Measurements from ENCODE around the gene GUCA2A. TPM values are rescaled to one million over a fixed set of nuclear protein-coding genes. Genes with fewer than 3 reads are reported as not detected.

The GUCA2A gene
- polyA plus RNA-seq, 2 donors = not detected

DNA sequence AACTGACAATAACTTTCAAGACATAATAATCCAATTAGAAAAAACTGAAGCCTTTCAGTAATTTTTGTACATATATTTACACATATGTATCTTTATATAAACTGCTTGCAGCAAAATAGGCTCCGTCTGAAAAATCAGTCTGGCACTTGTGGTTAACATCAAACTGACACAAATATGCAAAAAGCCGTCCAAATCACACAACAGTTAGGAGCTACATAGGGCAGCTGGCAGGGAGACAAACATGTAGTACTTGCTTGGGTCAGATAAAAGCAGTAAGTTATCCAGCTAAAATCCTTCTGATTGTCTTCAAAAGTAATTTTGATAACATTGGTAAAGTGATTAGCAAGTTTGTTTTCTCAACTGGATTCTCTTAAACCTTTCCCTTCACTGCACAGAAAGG, 14.7 kb upstream of the GUCA2A start:
- no peak overlapping the region for H3K4me3 ChIP-seq (ENCODE audit: low read depth in 1 of 2, low read length in 2 of 2)
- H3K9me3 ChIP-seq (ENCODE audit: control insufficient read depth in 2 of 2, insufficient read depth in 1 of 2, low read depth in 1 of 2, low read length in 1 of 2) = no peaks in the 10 kb centered on the region
- peaks cover 6 to 8% of the 10 kb centered on the region in 2 donors for H3K36me3 ChIP-seq (ENCODE audit: control insufficient read depth in 2 of 2, insufficient read depth in 2 of 2, low read length in 1 of 2)
- no peaks in the 10 kb centered on the region for H3K27me3 ChIP-seq (ENCODE audit: control insufficient read depth in 1 of 2, insufficient read depth in 2 of 2, low read length in 2 of 2)
- WGBS, 2 donors = 17 to 31% methylated on average over 2 of the region's 2 CpGs
- no peaks in the 10 kb centered on the region for H3K4me1 ChIP-seq (ENCODE audit: control insufficient read depth in 2 of 2, insufficient read depth in 2 of 2, low read length in 1 of 2)
- no peak overlapping the region for H3K27ac ChIP-seq (ENCODE audit: low read depth in 2 of 2, low read length in 1 of 2)

DNA sequence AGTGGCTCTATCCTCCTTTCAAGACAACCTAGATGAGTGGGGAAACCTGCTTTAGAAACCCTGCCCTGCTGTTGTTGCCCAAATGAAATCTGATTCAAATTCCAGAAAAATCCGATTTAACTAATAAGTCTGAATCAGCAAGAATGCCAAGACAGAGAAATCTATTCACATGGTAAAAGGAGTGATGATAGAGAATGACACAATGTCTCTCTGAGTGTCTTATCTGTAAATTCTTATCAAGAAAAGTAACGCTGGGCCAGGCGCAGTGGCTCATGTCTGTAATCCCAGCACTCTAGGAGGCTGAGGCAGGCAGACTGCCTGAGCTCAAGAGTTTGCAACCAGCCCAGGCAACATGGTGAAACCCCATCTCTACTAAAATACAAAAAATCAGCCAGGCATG, 13.7 kb upstream of the GUCA2A start:
- WGBS, 2 donors = 76 to 78% methylated on average over 3 of the region's 3 CpGs
- Histone ChIP-seq H3K4me3 (ENCODE audit: low read depth in 1 of 2, low read length in 2 of 2) (no peak overlapping the region), H3K36me3 (ENCODE audit: control insufficient read depth in 2 of 2, insufficient read depth in 2 of 2, low read length in 1 of 2) (peaks cover 6% of the 10 kb centered on the region in 2 donors), H3K27ac (ENCODE audit: low read depth in 2 of 2, low read length in 1 of 2) (no peak overlapping the region), H3K27me3 (ENCODE audit: control insufficient read depth in 1 of 2, insufficient read depth in 2 of 2, low read length in 2 of 2) (no peaks in the 10 kb centered on the region), H3K4me1 (ENCODE audit: control insufficient read depth in 2 of 2, insufficient read depth in 2 of 2, low read length in 1 of 2) (peaks cover 0 to under 1% of the 10 kb centered on the region in 2 donors), H3K9me3 (ENCODE audit: control insufficient read depth in 2 of 2, insufficient read depth in 1 of 2, low read depth in 1 of 2, low read length in 1 of 2) (no peaks in the 10 kb centered on the region)

- Histone ChIP-seq H3K4me3 (ENCODE audit: low read depth in 1 of 2, low read length in 2 of 2) (no peak overlapping the region), H3K27ac (ENCODE audit: low read depth in 2 of 2, low read length in 1 of 2) (no peak overlapping the region), H3K4me1 (ENCODE audit: control insufficient read depth in 2 of 2, insufficient read depth in 2 of 2, low read length in 1 of 2) (peaks cover 7% of the 10 kb centered on the region in 2 donors), H3K36me3 (ENCODE audit: control insufficient read depth in 2 of 2, insufficient read depth in 2 of 2, low read length in 1 of 2) (peaks cover 6% of the 10 kb centered on the region in 2 donors), H3K27me3 (ENCODE audit: control insufficient read depth in 1 of 2, insufficient read depth in 2 of 2, low read length in 2 of 2) (no peaks in the 10 kb centered on the region), H3K9me3 (ENCODE audit: control insufficient read depth in 2 of 2, insufficient read depth in 1 of 2, low read depth in 1 of 2, low read length in 1 of 2) (no peaks in the 10 kb centered on the region)
- WGBS, 2 donors = 25 to 49% methylated on average over 6 of the region's 6 CpGs
Measured at GRCh38 chr1:42177541-42177981, 13.0 kb upstream of the GUCA2A start.

DNA sequence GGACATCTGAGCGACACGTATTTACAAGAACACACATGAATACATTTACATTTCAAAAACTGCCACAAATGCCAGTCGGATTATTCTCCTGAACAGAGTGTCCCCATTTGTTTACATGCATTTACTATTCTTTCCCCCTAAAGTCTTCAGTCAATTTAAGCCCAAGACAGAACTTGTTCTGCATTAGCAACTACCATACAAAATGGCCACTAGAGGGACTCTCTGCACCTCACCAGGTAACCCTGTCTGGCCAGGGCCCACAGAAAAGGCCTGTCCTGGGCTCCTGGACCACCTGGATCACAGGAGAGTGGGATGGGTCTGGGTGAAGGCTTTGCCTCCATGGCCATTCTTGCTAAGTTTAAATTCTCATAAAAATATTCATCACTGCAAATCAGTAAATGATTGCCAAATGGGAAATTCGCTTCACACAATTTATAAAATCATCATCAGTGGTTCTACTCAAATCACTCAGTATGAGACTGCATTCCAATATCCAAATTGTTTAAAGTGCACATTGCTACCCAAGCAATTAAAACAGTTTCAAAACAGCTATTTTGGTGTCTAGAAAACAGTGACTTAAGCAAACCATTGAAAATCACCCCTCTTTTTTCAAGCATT, 12.5 kb upstream of the GUCA2A start:
- H3K4me3 ChIP-seq (ENCODE audit: low read depth in 1 of 2, low read length in 2 of 2) = no peak overlapping the region
- peaks cover 9 to 12% of the 10 kb centered on the region in 2 donors for H3K4me1 ChIP-seq (ENCODE audit: control insufficient read depth in 2 of 2, insufficient read depth in 2 of 2, low read length in 1 of 2)
- no peaks in the 10 kb centered on the region for H3K9me3 ChIP-seq (ENCODE audit: control insufficient read depth in 2 of 2, insufficient read depth in 1 of 2, low read depth in 1 of 2, low read length in 1 of 2)
- no peak overlapping the region for H3K27ac ChIP-seq (ENCODE audit: low read depth in 2 of 2, low read length in 1 of 2)
- H3K27me3 ChIP-seq (ENCODE audit: control insufficient read depth in 1 of 2, insufficient read depth in 2 of 2, low read length in 2 of 2) = no peaks in the 10 kb centered on the region
- peaks cover 6% of the 10 kb centered on the region in 2 donors for H3K36me3 ChIP-seq (ENCODE audit: control insufficient read depth in 2 of 2, insufficient read depth in 2 of 2, low read length in 1 of 2)
- 58 to 67% methylated on average over 4 of the region's 4 CpGs for WGBS, 2 donors

DNA sequence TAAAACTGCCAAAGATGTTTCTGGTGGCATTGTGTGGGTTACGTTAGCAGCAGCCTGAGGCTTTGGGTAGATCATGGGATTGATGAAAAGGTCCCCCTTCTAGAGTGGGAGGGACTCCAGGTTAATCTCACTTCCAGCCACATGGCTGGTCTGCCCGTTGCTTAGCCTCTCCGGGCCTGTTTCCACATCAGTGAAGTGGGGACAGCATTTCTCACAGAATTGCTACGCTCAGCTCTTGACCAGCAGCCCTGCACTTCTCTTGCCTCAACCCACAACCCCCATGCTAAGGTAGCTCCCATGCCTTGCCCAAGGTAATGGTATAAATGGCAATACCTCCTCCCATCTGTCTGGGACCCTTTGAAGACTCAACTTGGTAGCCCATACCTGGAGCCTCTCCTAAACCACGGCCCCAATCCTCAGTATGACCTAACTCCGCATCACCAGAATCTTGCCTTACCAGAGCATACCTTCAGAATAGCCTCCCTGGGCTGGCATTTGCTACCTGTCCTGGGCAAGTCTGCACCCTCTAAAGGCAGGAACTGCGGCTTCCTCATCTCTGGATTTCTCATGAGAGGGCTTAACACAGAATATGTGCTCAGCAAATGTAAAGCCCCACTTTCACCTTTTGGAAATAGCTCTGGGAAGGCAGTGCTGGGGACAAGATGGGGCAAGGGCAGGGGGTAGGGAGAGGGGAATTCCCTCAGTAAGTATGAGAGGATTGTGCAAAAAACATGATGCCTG, 10.9 kb upstream of the GUCA2A start:
- H3K4me1 ChIP-seq (ENCODE audit: control insufficient read depth in 2 of 2, insufficient read depth in 2 of 2, low read length in 1 of 2) = peaks cover 9 to 21% of the 10 kb centered on the region in 2 donors
- 73 to 86% methylated on average over 7 of the region's 7 CpGs for WGBS, 2 donors
- H3K36me3 ChIP-seq (ENCODE audit: control insufficient read depth in 2 of 2, insufficient read depth in 2 of 2, low read length in 1 of 2) = peaks cover 2 to 4% of the 10 kb centered on the region in 2 donors
- H3K27ac ChIP-seq (ENCODE audit: low read depth in 2 of 2, low read length in 1 of 2) = no peak overlapping the region
- no peak overlapping the region for H3K4me3 ChIP-seq (ENCODE audit: low read depth in 1 of 2, low read length in 2 of 2)
- no peaks in the 10 kb centered on the region for H3K9me3 ChIP-seq (ENCODE audit: control insufficient read depth in 2 of 2, insufficient read depth in 1 of 2, low read depth in 1 of 2, low read length in 1 of 2)
- H3K27me3 ChIP-seq (ENCODE audit: control insufficient read depth in 1 of 2, insufficient read depth in 2 of 2, low read length in 2 of 2) = no peaks in the 10 kb centered on the region

- H3K27ac ChIP-seq (ENCODE audit: low read depth in 2 of 2, low read length in 1 of 2) = peak overlapping the region; percentile 58 to 65
- no peaks in the 10 kb centered on the region for H3K36me3 ChIP-seq (ENCODE audit: control insufficient read depth in 2 of 2, insufficient read depth in 2 of 2, low read length in 1 of 2)
- no peaks in the 10 kb centered on the region for H3K9me3 ChIP-seq (ENCODE audit: control insufficient read depth in 2 of 2, insufficient read depth in 1 of 2, low read depth in 1 of 2, low read length in 1 of 2)
- H3K27me3 ChIP-seq (ENCODE audit: control insufficient read depth in 1 of 2, insufficient read depth in 2 of 2, low read length in 2 of 2) = no peaks in the 10 kb centered on the region
- 44 to 58% methylated on average over 8 of the region's 8 CpGs for WGBS, 2 donors
- H3K4me1 ChIP-seq (ENCODE audit: control insufficient read depth in 2 of 2, insufficient read depth in 2 of 2, low read length in 1 of 2) = peaks cover 9 to 21% of the 10 kb centered on the region in 2 donors
- no peak overlapping the region for H3K4me3 ChIP-seq (ENCODE audit: low read depth in 1 of 2, low read length in 2 of 2)
Measured at GRCh38 chr1:42173961-42174735, 9.6 kb upstream of the GUCA2A start.

GRCh38 chr1:42173155-42173933, 8.8 kb upstream of the GUCA2A start:
- Histone ChIP-seq H3K36me3 (ENCODE audit: control insufficient read depth in 2 of 2, insufficient read depth in 2 of 2, low read length in 1 of 2) (no peaks in the 10 kb centered on the region), H3K27ac (ENCODE audit: low read depth in 2 of 2, low read length in 1 of 2) (peak overlapping the region; percentile 65 to 88), H3K4me1 (ENCODE audit: control insufficient read depth in 2 of 2, insufficient read depth in 2 of 2, low read length in 1 of 2) (peaks cover 9 to 21% of the 10 kb centered on the region in 2 donors), H3K4me3 (ENCODE audit: low read depth in 1 of 2, low read length in 2 of 2) (no peak overlapping the region), H3K9me3 (ENCODE audit: control insufficient read depth in 2 of 2, insufficient read depth in 1 of 2, low read depth in 1 of 2, low read length in 1 of 2) (no peaks in the 10 kb centered on the region), H3K27me3 (ENCODE audit: control insufficient read depth in 1 of 2, insufficient read depth in 2 of 2, low read length in 2 of 2) (no peaks in the 10 kb centered on the region)
- WGBS, 2 donors = 25 to 28% methylated on average over 9 of the region's 9 CpGs

DNA sequence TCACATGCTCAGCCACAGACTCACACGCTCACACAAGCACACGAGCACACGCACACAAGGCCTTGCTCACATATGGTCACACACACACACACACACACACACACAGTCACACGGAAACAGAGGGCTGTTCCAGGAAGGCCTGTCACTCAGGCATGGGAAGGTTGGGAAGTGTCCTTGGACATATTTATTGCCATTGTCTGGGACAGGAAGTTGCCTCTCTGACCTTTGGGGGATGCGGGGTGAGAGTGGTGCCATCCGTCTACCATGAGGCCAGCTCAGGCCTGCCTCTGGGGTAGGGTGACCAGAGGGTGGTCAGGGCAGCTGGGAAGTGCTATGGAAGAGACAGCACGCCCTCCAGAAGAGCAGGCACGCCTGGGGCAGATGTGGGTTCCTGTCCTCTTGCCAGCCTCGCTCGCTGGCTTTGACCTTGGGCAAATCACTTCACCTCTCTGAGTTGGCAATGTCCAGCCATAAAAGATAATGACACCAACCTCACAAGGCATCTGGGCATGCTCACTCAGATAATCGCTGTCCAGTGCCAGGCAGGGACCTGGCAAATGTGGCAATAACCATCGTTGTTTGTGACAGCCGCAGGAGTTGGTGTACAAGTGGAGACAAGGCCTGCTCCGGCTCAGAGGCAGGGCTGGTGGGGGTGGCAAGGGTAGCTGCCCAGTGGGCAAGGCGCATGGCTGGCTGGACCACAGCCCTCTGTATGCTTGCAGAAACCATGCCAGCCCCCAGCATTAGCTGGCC, 8.0 kb upstream of the GUCA2A start:
- H3K4me1 ChIP-seq (ENCODE audit: control insufficient read depth in 2 of 2, insufficient read depth in 2 of 2, low read length in 1 of 2) = peaks cover 9 to 21% of the 10 kb centered on the region in 2 donors
- no peaks in the 10 kb centered on the region for H3K36me3 ChIP-seq (ENCODE audit: control insufficient read depth in 2 of 2, insufficient read depth in 2 of 2, low read length in 1 of 2)
- peak overlapping the region; percentile 61 to 65 for H3K27ac ChIP-seq (ENCODE audit: low read depth in 2 of 2, low read length in 1 of 2)
- no peaks in the 10 kb centered on the region for H3K27me3 ChIP-seq (ENCODE audit: control insufficient read depth in 1 of 2, insufficient read depth in 2 of 2, low read length in 2 of 2)
- 41 to 48% methylated on average over 15 of the region's 15 CpGs for WGBS, 2 donors
- H3K9me3 ChIP-seq (ENCODE audit: control insufficient read depth in 2 of 2, insufficient read depth in 1 of 2, low read depth in 1 of 2, low read length in 1 of 2) = no peaks in the 10 kb centered on the region
- H3K4me3 ChIP-seq (ENCODE audit: low read depth in 1 of 2, low read length in 2 of 2) = no peak overlapping the region

Measured in esophagus (tissue), 2 donors.